Lower leg skin (tissue), 4 donors: ENCODE results near the gene ESRP2. TPM values are rescaled to one million over a fixed set of nuclear protein-coding genes. Genes with fewer than 3 reads are reported as not detected.

Source experiments
- DNase-seq, 2 donors: peaks; one replicate each; pipeline ENCODE4 v3.0.0-alpha.2; 2019; ENCODE audit warnings: low spot score in 2 of 2
- H3K4me3 ChIP-seq: fragments of 200-600 bp; sonication (generic); 2 replicates; pipeline ENCODE4 v1.5.1; 2017; ENCODE audit warnings: mild to moderate bottlenecking, low read depth; ENCODE audit not compliant: poor library complexity, severe bottlenecking
- CTCF ChIP-seq, 3 donors: fragments of 450-650 bp; IDR thresholded peaks; one replicate each; pipeline ENCODE4 v1.5.1; 2016; ENCODE audit warnings: antibody characterized with exemption in 3 of 3, mild to moderate bottlenecking in 3 of 3, moderate library complexity in 2 of 3
- POLR2A ChIP-seq, 2 donors: fragments of 450-650 bp; IDR thresholded peaks; one replicate each; pipeline ENCODE4 v1.6.1; 2016 to 2017; ENCODE audit warnings: antibody characterized with exemption in 2 of 2, mild to moderate bottlenecking in 1 of 2, moderate library complexity in 1 of 2
- WGBS, 2 donors: methylation state at CpG; one replicate each; pipeline ENCODE4 v1.1.5; 2018; 5-methylcytosine and 5-hydroxymethylcytosine counted together
- intact Hi-C: fragments of 100-400 bp; cut with DNase I; formaldehyde crosslinking; loops from one replicate; pipeline ENCODE4 v1.15.0; 2023; ENCODE audit warnings: low total_unique reads
- total RNA-seq, 4 donors: library from RNA; depleted of rRNA; stranded (reverse); fragments of >200 nt; gene quantifications; one replicate each; pipeline ENCODE4 v1.1.0, GENCODE V29; 2016

ESRP2 gene
- total RNA-seq, 4 donors from 2014 or later, result 84.3 to 120 (median 97.2) TPM

GRCh38 chr16:68242085-68242484 is 6.2 kb upstream of the ESRP2 start:
- DNase-seq, result no peak
- no peak overlapping the region for H3K4me3 ChIP-seq
- TF ChIP-seq CTCF (IDR thresholded peaks at IDR 0.05) (no peak), POLR2A (IDR thresholded peaks at IDR 0.05) (no peak)
- WGBS, 2 donors, result 89 to 90% methylated on average over 7 of the region's 7 CpGs
- intact Hi-C loops, result no loop called here

GRCh38 chr16:68238029-68238345 is 2.1 kb upstream of the ESRP2 start:
- WGBS, 2 donors, result 10 to 16% methylated on average over 20 of the region's 20 CpGs
- intact Hi-C loops, result loop anchor here (10.0 kb wide), 1 partner anchor 153 kb away; the partner anchor contains the start of gene NFATC3
- TF ChIP-seq CTCF (IDR thresholded peaks at IDR 0.05), result no peak
- TF ChIP-seq POLR2A (IDR thresholded peaks at IDR 0.05), result no peak
- H3K4me3 ChIP-seq, result peak overlapping the region; percentile 24
- DNase-seq, result no peak

- 0 to 1% methylated on average over 44 to 61 of the region's 72 CpGs for WGBS, 2 donors
- peak; percentile 98 to 100 for DNase-seq
- intact Hi-C loops, result loop anchor here (10.0 kb wide), 1 partner anchor 153 kb away; the partner anchor contains the start of gene NFATC3
- peak overlapping the region; percentile 42 for H3K4me3 ChIP-seq
- TF ChIP-seq CTCF (IDR thresholded peaks at IDR 0.05), result no peak
Measured at GRCh38 chr16:68237243-68238028, 1.5 kb upstream of the ESRP2 start.

- TF ChIP-seq CTCF (IDR thresholded peaks at IDR 0.05) (no peak), POLR2A (IDR thresholded peaks at IDR 0.05) (no peak)
- H3K4me3 ChIP-seq, result peak overlapping the region; percentile 42
- intact Hi-C loops, result loop anchor here (10.0 kb wide), 1 partner anchor 152 kb away; the partner anchor contains the start of gene NFATC3
- 14 to 17% methylated on average over 21 of the region's 21 CpGs for WGBS, 2 donors
- DNase-seq, result no peak
Measured at GRCh38 chr16:68236826-68237242, 907 bp upstream of the ESRP2 start.

GRCh38 chr16:68236137-68236825 is 354 bp upstream of the ESRP2 start:
- TF ChIP-seq POLR2A (IDR thresholded peaks at IDR 0.05) (no peak), CTCF (IDR thresholded peaks at IDR 0.05) (no peak)
- 20% methylated on average over 23 to 30 of the region's 45 CpGs for WGBS, 2 donors
- H3K4me3 ChIP-seq, result peak overlapping the region; percentile 37
- peak; percentile 74 to 93 for DNase-seq
- intact Hi-C loops, result loop anchor here (10.0 kb wide), 1 partner anchor 151 kb away; the partner anchor contains the start of gene NFATC3
